Astrocyte (in vitro differentiated cells and primary cell): Measurements from ENCODE around the gene FAM98C. TPM values are rescaled to one million over a fixed set of nuclear protein-coding genes. Genes with fewer than 3 reads are reported as not detected.

Source experiments
- DNase-seq: peaks from one replicate; pipeline ENCODE4 v3.0.0-alpha.2; 2010; ENCODE audit warnings: low read depth
- FAIRE-seq: peaks from 2 replicates; lab custom pipeline; 2011; peaks lifted over from hg19 to GRCh38; lab: Jason Lieb, UNC
- H2AFZ ChIP-seq: 2 replicates; pipeline ENCODE4 v1.6.0; 2012; ENCODE audit warnings: low read depth, low read length, inconsistent platforms
- H3K27ac ChIP-seq: 2 replicates; pipeline ENCODE4 v1.5.1; 2011; ENCODE audit warnings: low read depth, low read length, inconsistent platforms
- H3K27me3 ChIP-seq: 2 replicates; pipeline ENCODE4 v1.6.0; 2011; ENCODE audit warnings: low read length, inconsistent platforms; ENCODE audit not compliant: insufficient read depth
- H3K36me3 ChIP-seq: 2 replicates; pipeline ENCODE4 v1.5.1; 2011; ENCODE audit warnings: low read length, inconsistent platforms; ENCODE audit not compliant: insufficient read depth
- H3K4me1 ChIP-seq: 2 replicates; pipeline ENCODE4 v1.5.1; 2011; ENCODE audit warnings: low read length, inconsistent platforms; ENCODE audit not compliant: insufficient read depth
- H3K4me2 ChIP-seq: 2 replicates; pipeline ENCODE4 v1.6.0; 2012; ENCODE audit warnings: low read length, inconsistent platforms
- H3K4me3 ChIP-seq: 2 replicates; pipeline ENCODE4 v1.5.1; 2011; ENCODE audit warnings: low read depth, mild to moderate bottlenecking, low read length, inconsistent platforms; ENCODE audit not compliant: insufficient read depth
- H3K79me2 ChIP-seq: 2 replicates; pipeline ENCODE4 v1.6.0; 2012; ENCODE audit warnings: mild to moderate bottlenecking, low read length, inconsistent platforms; ENCODE audit not compliant: insufficient read depth
- H3K9ac ChIP-seq: 2 replicates; pipeline ENCODE4 v1.6.0; 2012; ENCODE audit warnings: mild to moderate bottlenecking, low read length, inconsistent platforms
- H3K9me3 ChIP-seq: 2 replicates; pipeline ENCODE4 v1.5.1; 2012; ENCODE audit warnings: low read depth, mild to moderate bottlenecking, low read length, inconsistent platforms; ENCODE audit not compliant: insufficient read depth
- H4K20me1 ChIP-seq: 2 replicates; pipeline ENCODE4 v1.6.0; 2012; ENCODE audit warnings: low read length, inconsistent platforms; ENCODE audit not compliant: insufficient read depth
- H3K27ac Mint-ChIP-seq: one replicate; pipeline ENCODE4 v1.8.0; 2021; ENCODE audit warnings: mild to moderate bottlenecking, mixed read lengths; ENCODE audit not compliant: unreplicated experiment
- H3K27me3 Mint-ChIP-seq: one replicate; pipeline ENCODE4 v1.8.0; 2021; ENCODE audit warnings: low read depth, mixed read lengths; ENCODE audit not compliant: unreplicated experiment
- H3K36me3 Mint-ChIP-seq: one replicate; pipeline ENCODE4 v1.8.0; 2021; ENCODE audit warnings: low read depth, mixed read lengths; ENCODE audit not compliant: unreplicated experiment
- H3K4me1 Mint-ChIP-seq: one replicate; pipeline ENCODE4 v1.8.0; 2021; ENCODE audit warnings: low read depth, mixed read lengths; ENCODE audit not compliant: unreplicated experiment
- H3K4me3 Mint-ChIP-seq: one replicate; pipeline ENCODE4 v1.8.0; 2021; ENCODE audit warnings: mild to moderate bottlenecking, moderate library complexity, mixed read lengths; ENCODE audit not compliant: unreplicated experiment
- H3K9me3 Mint-ChIP-seq: one replicate; pipeline ENCODE4 v1.8.0; 2021; ENCODE audit warnings: mild to moderate bottlenecking, mixed read lengths; ENCODE audit not compliant: unreplicated experiment
- CTCF ChIP-seq: IDR thresholded peaks from 2 replicates; pipeline ENCODE4 v1.5.1; 2011; ENCODE audit warnings: low read depth, mild to moderate bottlenecking, inconsistent platforms, low read length, moderate library complexity; ENCODE audit not compliant: insufficient read depth
- EZH2 ChIP-seq: IDR thresholded peaks from 2 replicates; pipeline ENCODE4 v1.6.1; 2012; ENCODE audit warnings: mild to moderate bottlenecking, low read length, inconsistent platforms; ENCODE audit not compliant: insufficient read depth
- total RNA-seq: library from RNA; stranded (reverse); gene quantifications from 2 replicates; pipeline ENCODE4 v1.2.1, GENCODE V29; 2021

Gene FAM98C
- total RNA-seq, 1 donor from 2014 or later, result 15.0 TPM

- H3K4me1 ChIP-seq, result peaks cover 19% of the 10 kb centered on the region
- Mint-ChIP-seq H3K36me3 (peaks cover 11% of the 10 kb centered on the region), H3K4me3 (peak overlapping the region; percentile 81), H3K4me1 (peaks cover 9% of the 10 kb centered on the region), H3K27me3 (no peaks in the 10 kb centered on the region), H3K9me3 (peaks cover 3% of the 10 kb centered on the region), H3K27ac (peak overlapping the region; percentile 59)
- no peak for DNase-seq
- H3K9me3 ChIP-seq, result no peaks in the 10 kb centered on the region
- peaks cover 24% of the 10 kb centered on the region for H3K79me2 ChIP-seq
- H3K27ac ChIP-seq, result no peak overlapping the region
- peak overlapping the region; percentile 97 for H3K4me2 ChIP-seq
- no peak for FAIRE-seq
- peaks cover 38% of the 10 kb centered on the region for H4K20me1 ChIP-seq
- TF ChIP-seq EZH2 (no peak), CTCF (no peak)
- H2AFZ ChIP-seq, result no peak overlapping the region
- peak overlapping the region; percentile 68 for H3K4me3 ChIP-seq
- H3K9ac ChIP-seq, result peak overlapping the region; percentile 90
- peaks cover 3% of the 10 kb centered on the region for H3K36me3 ChIP-seq
- no peaks in the 10 kb centered on the region for H3K27me3 ChIP-seq
These were observed 15.8 kb upstream of the FAM98C start for GRCh38 chr19:38386971-38387549.

- peaks cover 4% of the 10 kb centered on the region for H3K36me3 ChIP-seq
- H3K27me3 ChIP-seq, result no peaks in the 10 kb centered on the region
- H3K4me2 ChIP-seq, result peak within 1 kb of the TSS; percentile 97
- peak within 1 kb of the TSS; percentile 90 for H3K9ac ChIP-seq
- Mint-ChIP-seq H3K36me3 (peaks cover 12% of the 10 kb centered on the region), H3K27ac (peak within 1 kb of the TSS; percentile 97), H3K4me1 (peaks cover 12% of the 10 kb centered on the region), H3K27me3 (no peaks in the 10 kb centered on the region), H3K9me3 (peaks cover 3% of the 10 kb centered on the region), H3K4me3 (peak within 1 kb of the TSS; percentile 95)
- H3K4me1 ChIP-seq, result peaks cover 25% of the 10 kb centered on the region
- H2AFZ ChIP-seq, result peak within 1 kb of the TSS; percentile 51
- DNase-seq, result peak; percentile 86
- peaks cover 24% of the 10 kb centered on the region for H3K79me2 ChIP-seq
- H4K20me1 ChIP-seq, result peaks cover 35% of the 10 kb centered on the region
- peak within 1 kb of the TSS; percentile 89 for H3K4me3 ChIP-seq
- TF ChIP-seq EZH2, result no peak
- H3K27ac ChIP-seq, result peak within 1 kb of the TSS; percentile 84
- no peak for FAIRE-seq
- H3K9me3 ChIP-seq, result no peaks in the 10 kb centered on the region
These were observed 15.1 kb upstream of the FAM98C start, which contains the start of gene GGN for GRCh38 chr19:38387550-38388348. GGN (minus strand) TSS chr19:38388034; CDS start chr19:38387261, 773 bp downstream.

GRCh38 chr19:38388349-38389100 lies 14.4 kb upstream of the FAM98C start, which contains the start of gene SPRED3:
SPRED3 (plus strand) TSS chr19:38388697; CDS start chr19:38390303, 1,606 bp downstream.
- Histone ChIP-seq H3K27ac (peak within 1 kb of the TSS; percentile 84), H3K27me3 (no peaks in the 10 kb centered on the region), H3K9ac (peak within 1 kb of the TSS; percentile 90), H3K9me3 (no peaks in the 10 kb centered on the region), H3K36me3 (peaks cover 9% of the 10 kb centered on the region), H3K4me3 (peak within 1 kb of the TSS; percentile 89), H3K79me2 (peaks cover 24% of the 10 kb centered on the region), H4K20me1 (peaks cover 32% of the 10 kb centered on the region), H2AFZ (peak within 1 kb of the TSS; percentile 51), H3K4me1 (peaks cover 29% of the 10 kb centered on the region), H3K4me2 (peak within 1 kb of the TSS; percentile 97)
- H3K4me1 Mint-ChIP-seq, result peaks cover 15% of the 10 kb centered on the region
- peak within 1 kb of the TSS; percentile 95 for H3K4me3 Mint-ChIP-seq
- H3K9me3 Mint-ChIP-seq, result peaks cover 3% of the 10 kb centered on the region
- TF ChIP-seq EZH2 (no peak), CTCF (no peak)
- no peak for FAIRE-seq
- peak within 1 kb of the TSS; percentile 97 for H3K27ac Mint-ChIP-seq
- H3K27me3 Mint-ChIP-seq, result no peaks in the 10 kb centered on the region
- peaks cover 14% of the 10 kb centered on the region for H3K36me3 Mint-ChIP-seq
- DNase-seq, result no peak
